Measurements from ENCODE around the gene SEC24C. TPM values are rescaled to one million over a fixed set of nuclear protein-coding genes. Genes with fewer than 3 reads are reported as not detected.
"Not testable (repeated sequence)": the region's sequence is repeated elsewhere in the genome, so short reads cannot be mapped to it uniquely, and the experiment has no call there.

SEC24C gene
- polyA plus RNA-seq, 1 experiment = 86.9 TPM

DNA sequence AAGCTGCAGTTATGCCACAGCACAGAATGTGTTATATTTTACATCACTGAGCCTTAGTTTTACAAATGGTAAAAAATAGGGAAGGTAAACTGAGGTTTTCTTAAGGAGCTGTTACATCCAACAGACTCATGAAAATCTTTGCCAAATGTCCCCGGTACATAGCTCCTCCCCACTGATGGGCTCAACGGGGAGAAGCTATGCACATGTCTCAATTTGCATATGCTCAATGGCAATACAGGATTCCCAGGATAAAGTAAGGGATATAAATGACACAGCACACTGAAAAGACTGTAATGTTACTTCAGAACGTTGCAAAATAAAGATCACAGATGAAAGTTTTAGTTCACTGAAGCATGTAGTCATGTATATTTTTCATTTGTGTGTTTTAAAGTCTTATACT lies 29.7 kb upstream of the SEC24C start:
- H3K27me3 ChIP-seq (ENCODE audit: control insufficient read depth, insufficient read depth, low read length); POLR2A ChIA-PET; CTCF ChIA-PET; H3K27ac ChIP-seq (ENCODE audit: low read depth, low read length); DNase-seq (ENCODE audit: low read depth, low spot score); H3K4me3 ChIP-seq (ENCODE audit: low read depth, low read length); H3K9me3 ChIP-seq (ENCODE audit: control insufficient read depth, insufficient read depth, low read length): not testable (repeated sequence)

DNA sequence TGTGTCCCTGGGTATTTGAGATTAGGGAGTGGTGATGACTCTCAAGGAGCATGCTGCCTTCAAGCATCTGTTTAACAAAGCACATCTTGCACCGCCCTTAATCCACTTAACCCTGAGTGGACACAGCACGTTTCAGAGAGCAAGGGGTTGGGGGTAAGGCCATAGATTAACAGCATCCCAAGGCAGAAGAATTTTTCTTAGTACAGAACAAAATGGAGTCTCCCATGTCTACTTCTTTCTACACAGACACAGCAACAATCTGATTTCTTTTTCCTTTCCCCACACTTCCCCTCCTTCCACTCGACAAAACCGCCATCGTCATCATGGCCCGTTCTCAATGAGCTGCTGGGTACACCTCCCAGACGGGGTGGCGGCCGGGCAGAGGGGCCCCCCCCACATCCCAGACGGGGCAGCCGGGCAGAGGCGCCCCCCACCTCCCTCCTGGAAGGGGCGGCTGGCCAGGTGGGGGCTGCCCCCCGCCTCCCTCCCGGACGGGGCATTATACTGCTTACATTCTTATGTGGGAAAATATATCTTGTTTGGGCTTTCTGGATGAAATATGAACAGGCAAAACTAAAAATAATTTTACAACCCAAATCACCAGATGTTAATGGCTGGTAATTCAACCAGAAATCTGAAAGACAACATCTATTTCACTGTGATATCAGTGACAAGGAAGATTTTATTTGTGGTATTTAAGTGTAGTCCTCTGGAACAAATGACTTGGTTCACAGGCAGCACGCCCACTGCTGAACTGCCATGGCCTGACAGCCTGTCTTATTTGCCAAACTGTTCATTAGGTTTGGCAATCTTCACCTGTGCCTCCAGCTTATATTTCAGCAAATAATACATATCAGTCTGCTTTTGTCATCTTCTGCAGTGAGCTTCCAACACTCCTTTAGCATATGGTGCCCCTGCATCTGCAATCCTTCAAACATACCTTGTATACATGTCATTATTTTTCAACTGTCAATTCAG lies 28.7 kb upstream of the SEC24C start:
- DNase-seq (ENCODE audit: low read depth, low spot score); H3K9me3 ChIP-seq (ENCODE audit: control insufficient read depth, insufficient read depth, low read length); H3K27ac ChIP-seq (ENCODE audit: low read depth, low read length); H3K4me3 ChIP-seq (ENCODE audit: low read depth, low read length); POLR2A ChIA-PET; H3K27me3 ChIP-seq (ENCODE audit: control insufficient read depth, insufficient read depth, low read length): not testable (repeated sequence)
- CTCF ChIA-PET = interaction anchor here (1.2 kb wide), 1 partner anchor 185 kb away, joined by 5 read pairs; no protein-coding TSS in a partner anchor

GRCh38 chr10:73716251-73716650 lies 27.9 kb upstream of the SEC24C start:
- no peaks in the 10 kb centered on the region for H3K9me3 ChIP-seq (ENCODE audit: control insufficient read depth, insufficient read depth, low read length)
- H3K27me3 ChIP-seq (ENCODE audit: control insufficient read depth, insufficient read depth, low read length) = no peaks in the 10 kb centered on the region
- no peak for DNase-seq (ENCODE audit: low read depth, low spot score)
- TF ChIP-seq CTCF (IDR thresholded peaks at IDR 0.05; ENCODE audit: low read depth, low read length) = no peak
- H3K27ac ChIP-seq (ENCODE audit: low read depth, low read length) = no peak overlapping the region
- H3K4me3 ChIP-seq (ENCODE audit: low read depth, low read length) = no peak overlapping the region
- POLR2A ChIA-PET = no interaction called here
- CTCF ChIA-PET = interaction anchor here (1.2 kb wide), 1 partner anchor 186 kb away, joined by 5 read pairs; no protein-coding TSS in a partner anchor

DNA sequence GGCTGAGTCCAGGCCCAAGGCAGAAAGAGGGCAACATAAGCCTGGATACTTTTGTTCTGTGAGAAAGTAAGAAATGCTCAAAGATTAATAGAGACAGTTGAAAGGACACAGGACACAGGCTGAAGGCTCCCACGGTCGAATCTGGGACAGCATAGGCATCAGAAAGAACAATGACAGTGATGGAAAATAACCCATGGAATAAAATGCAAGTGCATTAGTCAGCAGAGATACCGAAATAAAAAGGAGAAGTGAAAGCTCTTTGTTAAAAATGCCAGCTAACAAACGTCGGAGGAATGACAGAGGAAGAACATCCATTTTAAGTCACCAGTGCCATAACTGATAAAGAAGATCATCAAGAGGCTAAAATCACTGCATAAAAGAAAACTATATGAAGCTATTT lies 26.6 kb upstream of the SEC24C start:
- Histone ChIP-seq H3K4me3 (ENCODE audit: low read depth, low read length) (no peak overlapping the region), H3K9me3 (ENCODE audit: control insufficient read depth, insufficient read depth, low read length) (no peaks in the 10 kb centered on the region), H3K27ac (ENCODE audit: low read depth, low read length) (no peak overlapping the region), H3K27me3 (ENCODE audit: control insufficient read depth, insufficient read depth, low read length) (no peaks in the 10 kb centered on the region)
- POLR2A ChIA-PET = interaction anchor here (0.6 kb wide), 1 partner anchor 30 kb away, joined by 3 read pairs; no protein-coding TSS in a partner anchor
- DNase-seq (ENCODE audit: low read depth, low spot score) = no peak
- CTCF ChIA-PET = no interaction called here
- TF ChIP-seq CTCF (IDR thresholded peaks at IDR 0.05; ENCODE audit: low read depth, low read length) = no peak

- DNase-seq (ENCODE audit: low read depth, low spot score) = peak; percentile 47
- H3K4me3 ChIP-seq (ENCODE audit: low read depth, low read length); H3K27me3 ChIP-seq (ENCODE audit: control insufficient read depth, insufficient read depth, low read length); POLR2A ChIA-PET; H3K9me3 ChIP-seq (ENCODE audit: control insufficient read depth, insufficient read depth, low read length); CTCF ChIA-PET; H3K27ac ChIP-seq (ENCODE audit: low read depth, low read length): not testable (repeated sequence)
Measured at GRCh38 chr10:73720561-73720960, 23.6 kb upstream of the SEC24C start.

DNA sequence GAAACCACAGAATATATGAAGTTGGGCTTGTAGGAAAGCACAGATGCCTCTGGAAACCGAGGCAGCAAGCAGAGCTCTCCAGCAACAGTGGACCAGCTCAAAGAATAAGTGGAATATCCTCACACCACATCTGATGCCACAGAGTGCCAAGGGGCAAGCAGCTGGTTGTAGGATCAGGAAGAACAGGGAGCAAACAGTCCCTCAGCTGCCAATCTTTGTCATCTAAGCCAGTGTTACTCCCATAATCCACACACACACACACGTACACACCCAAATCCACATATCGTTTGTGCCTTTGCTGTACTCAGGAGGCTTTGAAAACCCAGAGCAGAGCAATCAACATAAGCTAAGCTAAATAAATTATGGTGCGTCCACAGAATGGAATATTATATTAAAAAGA lies 20.7 kb upstream of the SEC24C start:
- Histone ChIP-seq H3K4me3 (ENCODE audit: low read depth, low read length) (no peak overlapping the region), H3K27me3 (ENCODE audit: control insufficient read depth, insufficient read depth, low read length) (no peaks in the 10 kb centered on the region), H3K9me3 (ENCODE audit: control insufficient read depth, insufficient read depth, low read length) (no peaks in the 10 kb centered on the region), H3K27ac (ENCODE audit: low read depth, low read length) (no peak overlapping the region)
- POLR2A ChIA-PET = no interaction called here
- no peak for DNase-seq (ENCODE audit: low read depth, low spot score)
- no peak for TF ChIP-seq CTCF (IDR thresholded peaks at IDR 0.05; ENCODE audit: low read depth, low read length)
- CTCF ChIA-PET = no interaction called here

DNA sequence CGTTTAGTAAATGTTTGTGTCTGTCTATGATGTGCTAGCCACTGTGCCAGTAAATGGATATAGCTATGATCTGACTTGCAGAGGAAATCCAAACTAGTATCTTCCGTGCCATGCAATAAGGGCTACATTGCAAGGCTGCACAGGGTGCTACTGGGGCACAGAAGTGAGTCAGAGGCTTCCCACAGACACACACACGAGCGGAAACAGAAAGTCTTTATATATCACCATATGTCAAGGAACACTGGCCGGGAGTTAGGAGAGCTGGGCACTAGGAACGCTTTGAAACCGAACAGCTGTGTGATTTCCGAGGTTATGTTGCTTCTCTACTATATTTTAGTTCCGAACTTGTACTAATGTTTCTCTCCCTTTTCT lies 14.4 kb upstream of the SEC24C start:
- peak overlapping the region; percentile 85 for H3K27ac ChIP-seq (ENCODE audit: low read depth, low read length)
- CTCF ChIA-PET; H3K27me3 ChIP-seq (ENCODE audit: control insufficient read depth, insufficient read depth, low read length); H3K9me3 ChIP-seq (ENCODE audit: control insufficient read depth, insufficient read depth, low read length); DNase-seq (ENCODE audit: low read depth, low spot score): not testable (repeated sequence)
- peak overlapping the region; percentile 96 for H3K4me3 ChIP-seq (ENCODE audit: low read depth, low read length)
- POLR2A ChIA-PET = interaction anchor here (0.6 to 3.7 kb wide), 3 partner anchors 14 to 314 kb away, joined by 3 to 27 read pairs (median 3); partner anchors contain the start of gene SEC24C
